Measurements from ENCODE around the gene WDR5. TPM values are rescaled to one million over a fixed set of nuclear protein-coding genes. Genes with fewer than 3 reads are reported as not detected.
"Not testable (repeated sequence)": the region's sequence is repeated elsewhere in the genome, so short reads cannot be mapped to it uniquely, and the experiment has no call there.

Gene WDR5
- total RNA-seq, 4 donors from 2014 or later: 16.4 to 32.7 (median 24.5) TPM

GRCh38 chr9:134100040-134100439 is 35.8 kb upstream of the WDR5 start:
- no peak overlapping the region for H3K4me3 ChIP-seq
- H3K36me3 ChIP-seq: no peaks in the 10 kb centered on the region
- WGBS, 2 donors: 86 to 87% methylated on average over 4 to 5 of the region's 5 CpGs
- no peak for DNase-seq (ENCODE audit: low spot score in 2 of 2)
- H3K4me1 ChIP-seq: no peaks in the 10 kb centered on the region
- no peaks in the 10 kb centered on the region for H3K9me3 ChIP-seq
- TF ChIP-seq POLR2A (IDR thresholded peaks at IDR 0.05): no peak
- TF ChIP-seq EP300 (IDR thresholded peaks at IDR 0.05): no peak
- TF ChIP-seq, protein P1, sequence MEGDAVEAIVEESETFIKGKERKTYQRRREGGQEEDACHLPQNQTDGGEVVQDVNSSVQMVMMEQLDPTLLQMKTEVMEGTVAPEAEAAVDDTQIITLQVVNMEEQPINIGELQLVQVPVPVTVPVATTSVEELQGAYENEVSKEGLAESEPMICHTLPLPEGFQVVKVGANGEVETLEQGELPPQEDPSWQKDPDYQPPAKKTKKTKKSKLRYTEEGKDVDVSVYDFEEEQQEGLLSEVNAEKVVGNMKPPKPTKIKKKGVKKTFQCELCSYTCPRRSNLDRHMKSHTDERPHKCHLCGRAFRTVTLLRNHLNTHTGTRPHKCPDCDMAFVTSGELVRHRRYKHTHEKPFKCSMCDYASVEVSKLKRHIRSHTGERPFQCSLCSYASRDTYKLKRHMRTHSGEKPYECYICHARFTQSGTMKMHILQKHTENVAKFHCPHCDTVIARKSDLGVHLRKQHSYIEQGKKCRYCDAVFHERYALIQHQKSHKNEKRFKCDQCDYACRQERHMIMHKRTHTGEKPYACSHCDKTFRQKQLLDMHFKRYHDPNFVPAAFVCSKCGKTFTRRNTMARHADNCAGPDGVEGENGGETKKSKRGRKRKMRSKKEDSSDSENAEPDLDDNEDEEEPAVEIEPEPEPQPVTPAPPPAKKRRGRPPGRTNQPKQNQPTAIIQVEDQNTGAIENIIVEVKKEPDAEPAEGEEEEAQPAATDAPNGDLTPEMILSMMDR (IDR thresholded peaks at IDR 0.05): no peak
- no peaks in the 10 kb centered on the region for H3K27me3 ChIP-seq
- H3K27ac ChIP-seq: no peak overlapping the region

DNA sequence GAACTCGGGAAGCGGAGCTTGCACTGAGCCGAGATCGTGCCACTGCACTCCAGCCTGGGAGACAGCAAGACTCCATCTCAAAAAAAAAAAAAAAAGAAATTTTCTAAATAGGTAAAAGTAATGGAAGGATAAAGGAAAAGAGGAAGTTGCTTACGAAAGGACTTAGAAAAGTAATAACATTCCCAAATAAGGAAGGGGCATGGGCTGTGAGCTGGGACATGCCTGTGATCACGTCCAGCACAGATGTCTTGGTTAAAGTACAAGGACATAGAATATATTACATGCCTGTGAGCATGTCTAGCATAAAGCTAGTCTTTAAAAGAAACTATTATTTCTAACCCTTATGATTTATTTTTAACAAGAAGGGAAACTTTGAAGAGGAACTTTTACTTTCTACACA is 34.7 kb upstream of the WDR5 start:
- DNase-seq (ENCODE audit: low spot score in 2 of 2); H3K4me1 ChIP-seq; H3K27me3 ChIP-seq; H3K9me3 ChIP-seq; H3K36me3 ChIP-seq; H3K4me3 ChIP-seq; H3K27ac ChIP-seq: not testable (repeated sequence)
- 63 to 76% methylated on average over 6 of the region's 6 CpGs for WGBS, 2 donors

DNA sequence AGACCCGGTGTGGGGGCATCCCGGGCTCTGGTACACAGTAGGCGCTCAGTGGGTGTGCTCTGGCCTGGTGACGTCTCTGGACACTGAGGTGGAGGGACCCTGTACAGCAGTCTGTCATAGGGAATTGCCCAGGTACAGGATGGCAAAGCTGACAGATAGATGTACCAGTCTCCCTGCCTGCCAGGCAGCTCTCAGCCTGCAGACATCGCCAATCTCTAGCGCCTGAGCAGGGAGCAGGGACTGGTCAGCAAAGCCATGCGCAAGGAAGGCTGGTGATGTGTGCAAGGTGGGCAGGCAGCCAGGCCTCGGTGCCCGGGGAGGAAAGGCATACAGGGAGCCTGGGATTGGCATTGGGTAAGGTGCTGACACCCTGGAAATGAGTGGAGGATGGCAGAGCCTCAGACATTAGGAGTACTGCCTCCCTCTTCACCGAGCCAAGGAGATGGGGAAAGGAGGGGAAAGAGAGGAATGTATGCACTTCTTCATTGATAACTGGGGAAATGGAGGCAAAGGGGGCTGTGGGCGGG is 34.2 kb upstream of the WDR5 start:
- H3K36me3 ChIP-seq: no peaks in the 10 kb centered on the region
- TF ChIP-seq, protein P1 (IDR thresholded peaks at IDR 0.05): no peak
- TF ChIP-seq POLR2A (IDR thresholded peaks at IDR 0.05): no peak
- H3K9me3 ChIP-seq: no peaks in the 10 kb centered on the region
- DNase-seq (ENCODE audit: low spot score in 2 of 2): no peak
- peaks cover 0 to 4% of the 10 kb centered on the region in 2 donors for H3K27me3 ChIP-seq
- 69 to 72% methylated on average over 11 of the region's 11 CpGs for WGBS, 2 donors
- H3K4me3 ChIP-seq: no peak overlapping the region
- no peak overlapping the region for H3K27ac ChIP-seq
- no peaks in the 10 kb centered on the region for H3K4me1 ChIP-seq

GRCh38 chr9:134103391-134103998 is 32.4 kb upstream of the WDR5 start:
- Histone ChIP-seq H3K27ac (no peak overlapping the region), H3K4me3 (no peak overlapping the region), H3K36me3 (no peaks in the 10 kb centered on the region), H3K9me3 (no peaks in the 10 kb centered on the region), H3K4me1 (no peaks in the 10 kb centered on the region), H3K27me3 (peaks cover 0 to 4% of the 10 kb centered on the region in 2 donors)
- WGBS, 2 donors: 74 to 80% methylated on average over 5 of the region's 5 CpGs
- DNase-seq (ENCODE audit: low spot score in 2 of 2): no peak
- TF ChIP-seq, protein P1 (IDR thresholded peaks at IDR 0.05): no peak
- TF ChIP-seq EP300 (IDR thresholded peaks at IDR 0.05) (no peak), POLR2A (IDR thresholded peaks at IDR 0.05) (no peak)

DNA sequence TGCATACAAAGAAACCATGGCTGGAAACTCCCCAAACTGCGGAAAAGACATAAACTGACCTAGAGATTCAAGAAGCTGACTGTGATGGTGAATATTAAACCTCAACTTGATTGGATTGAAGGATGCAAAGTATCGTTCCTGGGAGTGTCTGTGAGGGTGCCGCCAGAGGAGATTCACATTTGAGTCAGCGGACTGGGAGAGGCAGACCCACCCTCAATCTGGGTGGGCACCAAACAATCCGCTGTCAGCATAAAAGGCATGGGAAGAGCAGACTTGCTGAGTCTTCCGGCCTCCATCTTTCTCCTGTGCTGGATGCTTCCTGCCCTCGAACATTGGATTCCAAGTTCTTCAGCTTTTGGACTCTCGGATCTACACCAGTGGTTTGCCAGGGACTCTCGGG is 24.8 kb upstream of the WDR5 start:
- Histone ChIP-seq H3K36me3 (no peaks in the 10 kb centered on the region), H3K9me3 (no peaks in the 10 kb centered on the region), H3K4me3 (no peak overlapping the region), H3K4me1 (no peaks in the 10 kb centered on the region), H3K27me3 (peaks cover 0 to 3% of the 10 kb centered on the region in 2 donors), H3K27ac (no peak overlapping the region)
- 70 to 77% methylated on average over 9 of the region's 9 CpGs for WGBS, 2 donors
- TF ChIP-seq, protein P1 (IDR thresholded peaks at IDR 0.05): no peak
- no peak for DNase-seq (ENCODE audit: low spot score in 2 of 2)

DNA sequence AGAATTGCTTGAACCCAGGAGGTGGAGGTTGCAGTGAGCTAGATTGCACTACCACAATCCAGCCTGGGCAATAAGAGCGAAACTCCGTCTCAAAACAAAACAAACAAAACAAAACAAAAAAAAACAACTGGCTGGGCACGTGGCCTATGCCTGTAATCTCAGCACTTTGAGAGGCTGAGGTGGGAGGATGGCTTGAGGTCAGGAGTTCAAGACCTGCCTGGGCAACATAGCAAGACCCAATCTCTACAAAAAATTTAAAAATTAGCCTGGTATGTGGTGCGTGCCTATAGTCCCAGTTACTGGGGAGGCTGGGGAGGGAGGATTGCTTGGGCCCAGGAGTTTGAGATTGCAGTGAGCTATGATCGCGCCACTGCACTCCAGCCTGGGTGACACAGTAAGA is 23.3 kb upstream of the WDR5 start:
- Histone ChIP-seq H3K4me1 (no peaks in the 10 kb centered on the region), H3K9me3 (no peaks in the 10 kb centered on the region), H3K36me3 (no peaks in the 10 kb centered on the region), H3K27me3 (no peaks in the 10 kb centered on the region), H3K27ac (no peak overlapping the region), H3K4me3 (no peak overlapping the region)
- DNase-seq (ENCODE audit: low spot score in 2 of 2): no peak
- 76 to 87% methylated on average over 6 of the region's 6 CpGs for WGBS, 2 donors
- TF ChIP-seq EP300 (IDR thresholded peaks at IDR 0.05): no peak
- TF ChIP-seq POLR2A (IDR thresholded peaks at IDR 0.05): no peak
- TF ChIP-seq, protein P1 (IDR thresholded peaks at IDR 0.05): no peak

DNA sequence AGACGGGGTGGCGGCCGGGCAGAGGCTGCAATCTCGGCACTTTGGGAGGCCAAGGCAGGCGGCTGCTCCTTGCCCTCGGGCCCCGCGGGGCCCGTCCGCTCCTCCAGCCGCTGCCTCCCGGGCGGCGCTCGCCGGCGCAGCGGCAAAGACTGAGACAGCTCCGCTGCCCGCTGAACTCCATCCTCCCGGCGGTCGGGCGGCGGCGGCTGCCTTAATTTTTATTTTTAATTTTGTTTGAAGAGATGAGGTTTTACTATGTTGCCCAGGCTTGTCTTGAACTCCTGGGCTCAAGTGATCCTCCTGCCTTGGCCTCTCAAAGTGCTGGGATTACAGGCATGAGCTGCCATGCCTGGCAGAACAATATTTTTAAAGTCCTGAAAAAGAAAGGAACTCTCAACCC is 16.9 kb upstream of the WDR5 start:
- not testable (repeated sequence) for H3K36me3 ChIP-seq; H3K4me3 ChIP-seq; H3K27ac ChIP-seq; H3K9me3 ChIP-seq; DNase-seq (ENCODE audit: low spot score in 2 of 2); H3K4me1 ChIP-seq; H3K27me3 ChIP-seq
- WGBS, 2 donors: 97 to 99% methylated on average over 8 to 16 of the region's 26 CpGs
